Fibroblast of villous mesenchyme (primary cell): ENCODE results near the gene CDX2. TPM values are rescaled to one million over a fixed set of nuclear protein-coding genes. Genes with fewer than 3 reads are reported as not detected.

Experiments used
- DNase-seq: peaks from one replicate; pipeline ENCODE4 v3.0.0-alpha.2; 2010; ENCODE audit warnings: low read depth
- H3K4me3 ChIP-seq: 2 replicates; pipeline ENCODE4 v1.5.1; 2011; ENCODE audit warnings: low read depth, mild to moderate bottlenecking, low read length
- total RNA-seq: library from RNA; depleted of rRNA; stranded (reverse); fragments of >200 nt; gene quantifications from 2 replicates; pipeline ENCODE4 v1.2.3, GENCODE V29; 2012
- TF ChIP-seq, protein P1 (sequence below): IDR thresholded peaks from 2 replicates; pipeline ENCODE4 v1.5.1; 2012; ENCODE audit warnings: low read depth, mild to moderate bottlenecking, low read length; ENCODE audit not compliant: insufficient read depth

The CDX2 gene
- total RNA-seq, 1 donor = not detected

DNA sequence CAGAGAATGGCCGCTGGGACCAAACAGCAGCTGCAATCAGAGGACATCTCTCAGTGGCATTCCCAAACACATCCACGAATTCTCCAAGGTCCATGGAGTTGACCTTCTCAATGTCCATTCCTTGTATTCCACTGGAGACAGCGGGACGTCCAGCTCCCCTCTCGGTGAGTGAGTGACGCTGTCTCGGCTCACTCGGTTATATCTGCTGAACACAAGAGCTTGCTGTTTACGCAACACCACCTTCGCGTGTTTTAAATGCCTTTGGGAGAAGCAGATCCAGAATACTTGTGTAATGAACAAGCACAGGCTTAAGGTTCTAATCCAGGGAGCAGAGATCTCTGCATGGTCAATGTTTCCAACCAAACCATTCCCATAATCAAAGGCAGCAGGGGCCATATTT lies 19.4 kb upstream of the CDX2 start, which contains the start of gene URAD:
Gene URAD (minus strand): TSS at position 174 of the 400 bp plus-strand sequence. CDS start 56 bp downstream, at position 118.
- TF ChIP-seq, protein P1, sequence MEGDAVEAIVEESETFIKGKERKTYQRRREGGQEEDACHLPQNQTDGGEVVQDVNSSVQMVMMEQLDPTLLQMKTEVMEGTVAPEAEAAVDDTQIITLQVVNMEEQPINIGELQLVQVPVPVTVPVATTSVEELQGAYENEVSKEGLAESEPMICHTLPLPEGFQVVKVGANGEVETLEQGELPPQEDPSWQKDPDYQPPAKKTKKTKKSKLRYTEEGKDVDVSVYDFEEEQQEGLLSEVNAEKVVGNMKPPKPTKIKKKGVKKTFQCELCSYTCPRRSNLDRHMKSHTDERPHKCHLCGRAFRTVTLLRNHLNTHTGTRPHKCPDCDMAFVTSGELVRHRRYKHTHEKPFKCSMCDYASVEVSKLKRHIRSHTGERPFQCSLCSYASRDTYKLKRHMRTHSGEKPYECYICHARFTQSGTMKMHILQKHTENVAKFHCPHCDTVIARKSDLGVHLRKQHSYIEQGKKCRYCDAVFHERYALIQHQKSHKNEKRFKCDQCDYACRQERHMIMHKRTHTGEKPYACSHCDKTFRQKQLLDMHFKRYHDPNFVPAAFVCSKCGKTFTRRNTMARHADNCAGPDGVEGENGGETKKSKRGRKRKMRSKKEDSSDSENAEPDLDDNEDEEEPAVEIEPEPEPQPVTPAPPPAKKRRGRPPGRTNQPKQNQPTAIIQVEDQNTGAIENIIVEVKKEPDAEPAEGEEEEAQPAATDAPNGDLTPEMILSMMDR = no peak
- H3K4me3 ChIP-seq = no peak within 1 kb of the TSS
- DNase-seq = no peak

DNA sequence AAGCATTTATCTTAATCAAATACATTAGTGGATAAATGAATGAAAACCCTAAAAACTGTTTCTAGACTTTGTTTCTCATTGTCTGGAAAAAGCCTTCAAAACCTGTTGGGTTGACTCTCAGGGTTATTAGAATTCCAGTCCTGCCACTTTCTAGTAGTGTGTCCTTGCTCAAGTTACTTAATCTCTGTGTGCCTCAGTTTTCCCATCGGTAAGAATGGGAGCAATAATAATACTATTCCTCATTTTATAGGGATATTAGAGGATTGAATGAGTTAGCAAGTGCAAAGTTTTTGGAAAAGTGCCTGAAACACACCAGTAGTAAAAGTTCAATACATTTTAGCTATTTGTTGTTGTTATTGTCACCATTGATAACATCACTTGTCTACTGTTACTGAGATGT lies 16.5 kb upstream of the CDX2 start:
- no peak overlapping the region for H3K4me3 ChIP-seq
- no peak for DNase-seq
- TF ChIP-seq, protein P1 = no peak

DNA sequence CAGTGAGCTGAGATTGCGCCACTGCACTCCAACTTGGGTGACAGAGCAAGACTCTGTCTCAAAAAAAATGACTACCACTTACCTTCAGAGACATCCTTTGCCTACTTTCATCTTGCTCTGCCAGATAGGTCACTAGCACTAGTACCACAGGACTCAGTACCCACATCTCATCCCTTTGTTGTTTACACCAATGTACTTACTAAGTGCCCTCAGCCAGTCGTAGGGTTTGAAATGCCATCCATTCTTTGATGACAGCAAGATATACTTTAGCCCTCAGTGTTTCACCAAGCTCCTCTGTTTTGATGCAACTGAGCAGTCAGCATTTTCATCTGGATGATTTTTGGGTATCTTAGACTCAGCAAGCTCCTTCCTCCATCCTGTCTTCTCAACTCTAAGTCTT lies 13.2 kb upstream of the CDX2 start:
- DNase-seq = no peak
- TF ChIP-seq, protein P1 = no peak
- H3K4me3 ChIP-seq = no peak overlapping the region

DNA sequence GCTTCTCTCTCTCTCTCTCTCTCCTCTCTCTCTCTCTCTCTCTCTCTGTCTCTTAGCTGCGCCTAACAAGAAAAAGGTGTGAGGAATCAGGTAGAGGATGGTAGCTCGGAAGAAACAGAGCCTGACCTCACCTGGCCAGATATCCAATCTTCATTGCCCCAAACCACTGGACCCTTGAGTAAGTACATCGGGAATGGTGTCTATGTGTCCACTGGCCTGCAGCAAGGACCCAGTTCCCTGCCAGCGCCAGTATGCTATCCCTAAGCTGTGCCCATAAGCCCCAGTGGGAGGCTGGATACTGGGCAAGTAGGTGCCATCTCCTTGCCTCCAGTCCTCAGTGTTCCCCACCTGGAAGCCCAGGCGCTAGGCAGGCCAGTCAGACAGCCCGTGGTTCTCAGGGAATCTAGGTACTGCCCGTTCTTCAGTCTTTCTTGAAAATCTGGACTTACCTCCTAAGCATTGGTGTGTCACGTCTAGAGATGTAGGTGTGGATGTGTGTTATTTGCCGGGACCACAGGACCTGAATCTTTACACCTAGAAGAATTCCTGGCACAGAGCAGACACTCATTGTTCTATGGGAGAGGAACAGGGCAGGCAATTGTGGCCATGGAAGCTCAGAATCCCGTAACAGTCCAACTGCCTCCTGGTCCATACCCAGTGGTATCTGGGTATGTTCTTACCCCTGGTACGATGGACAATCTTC lies 12.0 kb upstream of the CDX2 start:
- TF ChIP-seq, protein P1 = no peak
- no peak overlapping the region for H3K4me3 ChIP-seq
- no peak for DNase-seq

DNA sequence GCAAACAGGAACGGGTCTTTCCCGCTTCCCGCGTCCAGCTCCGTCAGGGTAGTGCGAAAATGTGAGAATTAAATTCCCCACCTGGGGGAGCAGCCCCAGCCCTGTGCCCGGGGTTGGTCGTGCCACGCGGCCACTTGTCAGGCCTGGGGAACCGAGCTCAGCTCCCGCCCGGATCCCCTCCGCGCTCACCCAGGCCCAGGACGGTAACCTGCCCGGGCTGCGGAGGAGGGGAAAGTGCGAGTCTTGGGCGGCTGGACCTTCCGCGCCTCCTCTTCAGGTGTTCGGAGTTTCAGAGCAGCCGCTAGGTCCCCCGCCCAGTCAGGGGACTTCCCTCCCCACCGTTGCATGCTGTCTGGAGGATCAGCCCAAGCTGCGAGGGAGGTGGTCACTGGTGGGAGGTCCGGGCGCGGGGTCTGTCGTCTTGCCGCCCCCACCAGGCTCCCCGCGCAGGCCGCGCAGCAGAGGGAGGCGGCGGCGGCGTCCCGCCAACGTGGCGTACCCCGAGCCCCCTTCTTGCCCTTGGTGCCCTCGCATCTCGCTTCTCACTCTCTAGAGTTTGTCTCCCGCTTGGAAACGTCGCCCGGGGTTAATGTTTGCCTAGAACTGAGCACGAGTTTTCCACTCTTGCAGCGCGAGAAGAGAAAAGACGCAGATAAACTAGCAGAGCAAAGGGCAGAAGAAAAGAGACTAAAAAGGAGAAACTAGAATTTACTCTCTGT lies 11.3 kb upstream of the CDX2 start:
- DNase-seq = no peak
- TF ChIP-seq, protein P1 = no peak
- no peak overlapping the region for H3K4me3 ChIP-seq

DNA sequence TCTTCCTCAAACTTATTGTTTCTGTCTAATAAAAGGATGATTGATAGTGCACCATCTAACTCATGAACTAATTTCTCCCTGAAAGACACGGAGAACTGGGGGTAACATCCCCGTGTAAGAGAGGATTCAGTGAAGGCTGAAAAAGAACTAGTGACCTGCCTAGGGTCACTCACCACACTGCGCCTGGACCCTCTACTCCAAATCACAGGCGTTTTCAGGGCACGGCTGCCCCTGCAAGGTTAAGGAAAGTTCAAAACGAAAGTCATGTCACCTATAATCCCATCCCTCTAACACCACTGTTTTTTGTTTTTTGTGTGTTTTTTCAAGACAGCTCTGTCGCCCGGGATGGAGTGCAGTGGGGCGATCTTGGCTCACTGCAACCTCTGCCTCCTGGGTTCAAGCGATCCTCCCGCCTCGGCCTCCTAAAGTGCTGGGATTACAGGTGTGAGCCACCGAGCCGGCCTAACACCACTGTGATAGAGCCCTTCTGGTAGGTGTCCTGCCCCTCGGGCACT lies 10.7 kb upstream of the CDX2 start:
- TF ChIP-seq, protein P1 = no peak
- no peak for DNase-seq
- no peak overlapping the region for H3K4me3 ChIP-seq
